GM12878 (cell line): ENCODE results near the gene SCP2D1. TPM values are rescaled to one million over a fixed set of nuclear protein-coding genes. Genes with fewer than 3 reads are reported as not detected.

Source experiments
- CEBPB ChIP-seq, 2 experiments: fragments of 150-350 bp in 1 of 2; IDR thresholded peaks; 2 replicates each; pipeline ENCODE4 v1.6.1; 2012 to 2014; ENCODE audit warnings: low read depth in 2 of 2, low read length in 2 of 2, borderline replicate concordance in 1 of 2, inconsistent platforms in 1 of 2
- CHD4 ChIP-seq: fragments of 200-600 bp; sonication (generic); IDR thresholded peaks from 2 replicates; pipeline ENCODE4 v1.6.1; 2016; ENCODE audit warnings: mild to moderate bottlenecking
- EED ChIP-seq: sonication (generic); IDR thresholded peaks from 2 replicates; pipeline ENCODE4 v1.6.1; 2016; ENCODE audit warnings: antibody characterized with exemption, low read depth
- ETV6 ChIP-seq, 2 experiments: fragments of 450-650 bp in 1 of 2; IDR thresholded peaks in 1 of 2; conservative IDR thresholded peaks in 1 of 2; 2 replicates each; pipeline ENCODE4 v1.6.1; 2014; ENCODE audit warnings: antibody characterized with exemption in 1 of 2, borderline replicate concordance in 1 of 2, low read depth in 1 of 2, mild to moderate bottlenecking in 1 of 2, moderate library complexity in 1 of 2
- EZH2 ChIP-seq: IDR thresholded peaks from 2 replicates; pipeline ENCODE4 v1.6.1; 2012; ENCODE audit warnings: low read depth, mild to moderate bottlenecking, control low read depth, inconsistent platforms, low read length, borderline replicate concordance; ENCODE audit not compliant: control insufficient read depth
- JUNB ChIP-seq: IDR thresholded peaks from 2 replicates; pipeline ENCODE4 v1.6.1; 2016; ENCODE audit warnings: antibody characterized with exemption, mild to moderate bottlenecking
- MXI1 ChIP-seq: fragments of 150-350 bp; IDR thresholded peaks from 2 replicates; pipeline ENCODE4 v1.6.1; 2011; ENCODE audit warnings: low read depth, mild to moderate bottlenecking, inconsistent platforms, low read length, improper control_type of control experiment
- POU2F2 ChIP-seq: IDR thresholded peaks from 3 replicates; pipeline ENCODE4 v1.6.1; 2011; ENCODE audit warnings: low read depth, mild to moderate bottlenecking, low read length, borderline replicate concordance
- SIX5 ChIP-seq: IDR thresholded peaks from 2 replicates; pipeline ENCODE4 v1.6.1; 2011; ENCODE audit warnings: mild to moderate bottlenecking, low read depth, low read length, moderate library complexity; ENCODE audit not compliant: severe bottlenecking
- SP1 ChIP-seq: IDR thresholded peaks from one replicate; pipeline ENCODE4 v1.6.1; 2011; ENCODE audit warnings: low read depth, low read length
- TCF3 ChIP-seq: IDR thresholded peaks from 2 replicates; pipeline ENCODE4 v1.6.1; 2012; ENCODE audit warnings: low read depth, mild to moderate bottlenecking, low read length, borderline replicate concordance; ENCODE audit not compliant: insufficient read depth
- ZNF622 ChIP-seq: fragments of 450-650 bp; IDR thresholded peaks from 2 replicates; pipeline ENCODE4 v1.6.1; 2017; ENCODE audit warnings: mild to moderate bottlenecking, inconsistent platforms
- polyA plus RNA-seq, 11 experiments: library from polyadenylated mRNA; depleted of rRNA in 4 of 11; unstranded in 6 of 11; stranded (reverse) in 5 of 11; fragments of >200 nt; fragmentation: Nextera tagmentation in 4 of 11; fragmentation: Illumina TruSeq in 1 of 11; extraction: Ambion mirVana in 4 of 11; extraction: Trizol in 1 of 11; gene quantifications; 1 replicate in 1 of 11; 2 replicates in 10 of 11; pipeline versions ENCODE4 v1.2.1 to v1.2.3, GENCODE V29; 2011 to 2016; ENCODE audit warnings: inconsistent platforms in 2 of 11, missing spikeins in 2 of 11, low read depth in 1 of 11
- total RNA-seq, 4 experiments: library from RNA; depleted of rRNA in 3 of 4; stranded (reverse); fragments of >200 nt in 3 of 4; fragmentation: Illumina TruSeq in 1 of 4; extraction: Trizol in 1 of 4; gene quantifications; 2 replicates each; pipeline versions ENCODE4 v1.2.1 to v1.2.3, GENCODE V29; 2013 to 2021
- TF ChIP-seq, protein P1 (sequence below): fragments of 450-650 bp; IDR thresholded peaks from 2 replicates; pipeline ENCODE4 v1.6.1; 2017; ENCODE audit warnings: mild to moderate bottlenecking, low read depth, inconsistent platforms; ENCODE audit not compliant: poor library complexity, severe bottlenecking
- TF ChIP-seq, protein P2 (sequence below): fragments of 450-650 bp; IDR thresholded peaks from 2 replicates; pipeline ENCODE4 v1.6.1; 2016; ENCODE audit warnings: mild to moderate bottlenecking
- TF ChIP-seq, protein P3 (sequence below): fragments of 450-650 bp; IDR thresholded peaks from 2 replicates; pipeline ENCODE4 v1.6.1; 2017; ENCODE audit warnings: borderline replicate concordance
- TF ChIP-seq, protein P4 (sequence below), 3 experiments: IDR thresholded peaks in 2 of 3; conservative IDR thresholded peaks in 1 of 3; 2 replicates each; pipeline ENCODE4 v1.5.1; 2011; ENCODE audit warnings: low read depth in 3 of 3, low read length in 3 of 3, mild to moderate bottlenecking in 3 of 3, control low read depth in 2 of 3, moderate library complexity in 2 of 3, inconsistent platforms in 1 of 3, mixed read lengths in 1 of 3; ENCODE audit not compliant: control insufficient read depth in 2 of 3, insufficient read depth in 1 of 3; ENCODE audit errors: extremely low read depth in 1 of 3
- TF ChIP-seq, protein P5 (sequence below): fragments of 450-650 bp; formaldehyde crosslinking; IDR thresholded peaks from 2 replicates; pipeline ENCODE4 v1.4.0; 2020; ENCODE audit warnings: mild to moderate bottlenecking, moderate library complexity

The SCP2D1 gene
- total and polyA plus RNA-seq, 10 of the 15 experiments (the other 5 are each of a cell fraction or from before 2014, with no cell fraction given): not detected

DNA sequence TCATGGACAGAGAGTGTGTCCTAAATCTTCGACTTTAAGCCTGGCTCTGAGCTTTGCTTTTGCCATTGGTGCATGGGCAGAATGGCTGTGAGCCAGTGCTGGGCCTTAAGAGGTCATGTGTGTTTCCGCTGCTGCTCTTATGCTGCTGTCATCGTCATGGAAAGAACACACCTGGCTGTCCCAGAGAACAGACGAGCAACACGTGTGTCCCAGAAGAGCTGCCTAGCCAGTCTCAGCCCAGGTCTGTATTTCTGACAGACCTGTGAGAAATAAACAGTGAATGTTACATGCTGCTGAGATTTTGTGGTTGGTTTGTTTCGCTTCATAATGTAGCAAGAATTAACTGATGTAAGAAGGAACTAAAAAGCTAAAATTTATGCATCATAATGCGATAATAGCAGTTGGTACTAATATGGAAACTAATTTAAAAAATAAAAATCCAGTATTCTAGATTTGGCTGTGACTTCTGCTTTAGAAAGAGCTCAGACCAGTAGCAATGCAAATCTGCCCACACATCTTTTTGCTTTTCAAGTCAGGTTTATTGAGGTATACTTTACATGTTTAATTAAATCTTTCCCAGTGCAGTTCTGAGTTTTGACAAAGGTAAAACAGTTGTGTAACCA is 11.5 kb upstream of the SCP2D1 start (continued):
- no peak for TF ChIP-seq EZH2
- TF ChIP-seq MXI1: no peak
- TF ChIP-seq, protein P1, sequence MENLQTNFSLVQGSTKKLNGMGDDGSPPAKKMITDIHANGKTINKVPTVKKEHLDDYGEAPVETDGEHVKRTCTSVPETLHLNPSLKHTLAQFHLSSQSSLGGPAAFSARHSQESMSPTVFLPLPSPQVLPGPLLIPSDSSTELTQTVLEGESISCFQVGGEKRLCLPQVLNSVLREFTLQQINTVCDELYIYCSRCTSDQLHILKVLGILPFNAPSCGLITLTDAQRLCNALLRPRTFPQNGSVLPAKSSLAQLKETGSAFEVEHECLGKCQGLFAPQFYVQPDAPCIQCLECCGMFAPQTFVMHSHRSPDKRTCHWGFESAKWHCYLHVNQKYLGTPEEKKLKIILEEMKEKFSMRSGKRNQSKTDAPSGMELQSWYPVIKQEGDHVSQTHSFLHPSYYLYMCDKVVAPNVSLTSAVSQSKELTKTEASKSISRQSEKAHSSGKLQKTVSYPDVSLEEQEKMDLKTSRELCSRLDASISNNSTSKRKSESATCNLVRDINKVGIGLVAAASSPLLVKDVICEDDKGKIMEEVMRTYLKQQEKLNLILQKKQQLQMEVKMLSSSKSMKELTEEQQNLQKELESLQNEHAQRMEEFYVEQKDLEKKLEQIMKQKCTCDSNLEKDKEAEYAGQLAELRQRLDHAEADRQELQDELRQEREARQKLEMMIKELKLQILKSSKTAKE: no peak
- TF ChIP-seq, protein P2, sequence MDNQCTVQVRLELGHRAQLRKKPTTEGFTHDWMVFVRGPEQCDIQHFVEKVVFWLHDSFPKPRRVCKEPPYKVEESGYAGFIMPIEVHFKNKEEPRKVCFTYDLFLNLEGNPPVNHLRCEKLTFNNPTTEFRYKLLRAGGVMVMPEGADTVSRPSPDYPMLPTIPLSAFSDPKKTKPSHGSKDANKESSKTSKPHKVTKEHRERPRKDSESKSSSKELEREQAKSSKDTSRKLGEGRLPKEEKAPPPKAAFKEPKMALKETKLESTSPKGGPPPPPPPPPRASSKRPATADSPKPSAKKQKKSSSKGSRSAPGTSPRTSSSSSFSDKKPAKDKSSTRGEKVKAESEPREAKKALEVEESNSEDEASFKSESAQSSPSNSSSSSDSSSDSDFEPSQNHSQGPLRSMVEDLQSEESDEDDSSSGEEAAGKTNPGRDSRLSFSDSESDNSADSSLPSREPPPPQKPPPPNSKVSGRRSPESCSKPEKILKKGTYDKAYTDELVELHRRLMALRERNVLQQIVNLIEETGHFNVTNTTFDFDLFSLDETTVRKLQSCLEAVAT: no peak
- TF ChIP-seq SP1: no peak
- TF ChIP-seq SIX5: no peak
- TF ChIP-seq, protein P3, sequence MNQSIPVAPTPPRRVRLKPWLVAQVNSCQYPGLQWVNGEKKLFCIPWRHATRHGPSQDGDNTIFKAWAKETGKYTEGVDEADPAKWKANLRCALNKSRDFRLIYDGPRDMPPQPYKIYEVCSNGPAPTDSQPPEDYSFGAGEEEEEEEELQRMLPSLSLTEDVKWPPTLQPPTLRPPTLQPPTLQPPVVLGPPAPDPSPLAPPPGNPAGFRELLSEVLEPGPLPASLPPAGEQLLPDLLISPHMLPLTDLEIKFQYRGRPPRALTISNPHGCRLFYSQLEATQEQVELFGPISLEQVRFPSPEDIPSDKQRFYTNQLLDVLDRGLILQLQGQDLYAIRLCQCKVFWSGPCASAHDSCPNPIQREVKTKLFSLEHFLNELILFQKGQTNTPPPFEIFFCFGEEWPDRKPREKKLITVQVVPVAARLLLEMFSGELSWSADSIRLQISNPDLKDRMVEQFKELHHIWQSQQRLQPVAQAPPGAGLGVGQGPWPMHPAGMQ: no peak
- peak; percentile 54 for TF ChIP-seq JUNB
- TF ChIP-seq CHD4: no peak
- no peak for TF ChIP-seq CEBPB (IDR thresholded peaks at IDR 0.05; ENCODE audit: borderline replicate concordance in 1 of 2, low read depth in 2 of 2, low read length in 2 of 2)
- no peak for TF ChIP-seq EED
- peak; percentile 81; the same call in 1 of the 2 replicates for TF ChIP-seq TCF3
- no peak for TF ChIP-seq POU2F2
- no peak for TF ChIP-seq ETV6 (conservative IDR thresholded peaks at IDR 0.05 in 1 of 2, IDR thresholded peaks at IDR 0.05 in 1 of 2; ENCODE audit: borderline replicate concordance in 1 of 2, low read depth in 1 of 2)
- TF ChIP-seq, protein P4, sequence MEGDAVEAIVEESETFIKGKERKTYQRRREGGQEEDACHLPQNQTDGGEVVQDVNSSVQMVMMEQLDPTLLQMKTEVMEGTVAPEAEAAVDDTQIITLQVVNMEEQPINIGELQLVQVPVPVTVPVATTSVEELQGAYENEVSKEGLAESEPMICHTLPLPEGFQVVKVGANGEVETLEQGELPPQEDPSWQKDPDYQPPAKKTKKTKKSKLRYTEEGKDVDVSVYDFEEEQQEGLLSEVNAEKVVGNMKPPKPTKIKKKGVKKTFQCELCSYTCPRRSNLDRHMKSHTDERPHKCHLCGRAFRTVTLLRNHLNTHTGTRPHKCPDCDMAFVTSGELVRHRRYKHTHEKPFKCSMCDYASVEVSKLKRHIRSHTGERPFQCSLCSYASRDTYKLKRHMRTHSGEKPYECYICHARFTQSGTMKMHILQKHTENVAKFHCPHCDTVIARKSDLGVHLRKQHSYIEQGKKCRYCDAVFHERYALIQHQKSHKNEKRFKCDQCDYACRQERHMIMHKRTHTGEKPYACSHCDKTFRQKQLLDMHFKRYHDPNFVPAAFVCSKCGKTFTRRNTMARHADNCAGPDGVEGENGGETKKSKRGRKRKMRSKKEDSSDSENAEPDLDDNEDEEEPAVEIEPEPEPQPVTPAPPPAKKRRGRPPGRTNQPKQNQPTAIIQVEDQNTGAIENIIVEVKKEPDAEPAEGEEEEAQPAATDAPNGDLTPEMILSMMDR (IDR thresholded peaks at IDR 0.05 in 2 of 3, conservative IDR thresholded peaks at IDR 0.05 in 1 of 3; ENCODE audit: control insufficient read depth in 2 of 3, extremely low read depth in 1 of 3, insufficient read depth in 1 of 3, low read depth in 3 of 3, low read length in 3 of 3): no peak
- TF ChIP-seq, protein P5, sequence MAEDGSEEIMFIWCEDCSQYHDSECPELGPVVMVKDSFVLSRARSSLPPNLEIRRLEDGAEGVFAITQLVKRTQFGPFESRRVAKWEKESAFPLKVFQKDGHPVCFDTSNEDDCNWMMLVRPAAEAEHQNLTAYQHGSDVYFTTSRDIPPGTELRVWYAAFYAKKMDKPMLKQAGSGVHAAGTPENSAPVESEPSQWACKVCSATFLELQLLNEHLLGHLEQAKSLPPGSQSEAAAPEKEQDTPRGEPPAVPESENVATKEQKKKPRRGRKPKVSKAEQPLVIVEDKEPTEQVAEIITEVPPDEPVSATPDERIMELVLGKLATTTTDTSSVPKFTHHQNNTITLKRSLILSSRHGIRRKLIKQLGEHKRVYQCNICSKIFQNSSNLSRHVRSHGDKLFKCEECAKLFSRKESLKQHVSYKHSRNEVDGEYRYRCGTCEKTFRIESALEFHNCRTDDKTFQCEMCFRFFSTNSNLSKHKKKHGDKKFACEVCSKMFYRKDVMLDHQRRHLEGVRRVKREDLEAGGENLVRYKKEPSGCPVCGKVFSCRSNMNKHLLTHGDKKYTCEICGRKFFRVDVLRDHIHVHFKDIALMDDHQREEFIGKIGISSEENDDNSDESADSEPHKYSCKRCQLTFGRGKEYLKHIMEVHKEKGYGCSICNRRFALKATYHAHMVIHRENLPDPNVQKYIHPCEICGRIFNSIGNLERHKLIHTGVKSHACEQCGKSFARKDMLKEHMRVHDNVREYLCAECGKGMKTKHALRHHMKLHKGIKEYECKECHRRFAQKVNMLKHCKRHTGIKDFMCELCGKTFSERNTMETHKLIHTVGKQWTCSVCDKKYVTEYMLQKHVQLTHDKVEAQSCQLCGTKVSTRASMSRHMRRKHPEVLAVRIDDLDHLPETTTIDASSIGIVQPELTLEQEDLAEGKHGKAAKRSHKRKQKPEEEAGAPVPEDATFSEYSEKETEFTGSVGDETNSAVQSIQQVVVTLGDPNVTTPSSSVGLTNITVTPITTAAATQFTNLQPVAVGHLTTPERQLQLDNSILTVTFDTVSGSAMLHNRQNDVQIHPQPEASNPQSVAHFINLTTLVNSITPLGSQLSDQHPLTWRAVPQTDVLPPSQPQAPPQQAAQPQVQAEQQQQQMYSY (CRISPR knock-in tag): no peak
- TF ChIP-seq ZNF622: no peak
